Fibroblast of gingiva (primary cell): ENCODE results near the gene CNIH3.

Source experiments
- DNase-seq: peaks from one replicate; pipeline ENCODE4 v3.0.0-alpha.2; 2011; ENCODE audit warnings: low read depth

CNIH3 gene

GRCh38 chr1:224745394-224745793 is 129.3 kb downstream of the CNIH3 start:
- DNase-seq, result no peak

GRCh38 chr1:224745924-224746323 is 129.8 kb downstream of the CNIH3 start:
- DNase-seq, result no peak

GRCh38 chr1:224747578-224747977 is 131.5 kb downstream of the CNIH3 start:
- no peak for DNase-seq

- DNase-seq, result no peak
These were observed 133.8 kb downstream of the CNIH3 start for GRCh38 chr1:224749916-224750315.

DNA sequence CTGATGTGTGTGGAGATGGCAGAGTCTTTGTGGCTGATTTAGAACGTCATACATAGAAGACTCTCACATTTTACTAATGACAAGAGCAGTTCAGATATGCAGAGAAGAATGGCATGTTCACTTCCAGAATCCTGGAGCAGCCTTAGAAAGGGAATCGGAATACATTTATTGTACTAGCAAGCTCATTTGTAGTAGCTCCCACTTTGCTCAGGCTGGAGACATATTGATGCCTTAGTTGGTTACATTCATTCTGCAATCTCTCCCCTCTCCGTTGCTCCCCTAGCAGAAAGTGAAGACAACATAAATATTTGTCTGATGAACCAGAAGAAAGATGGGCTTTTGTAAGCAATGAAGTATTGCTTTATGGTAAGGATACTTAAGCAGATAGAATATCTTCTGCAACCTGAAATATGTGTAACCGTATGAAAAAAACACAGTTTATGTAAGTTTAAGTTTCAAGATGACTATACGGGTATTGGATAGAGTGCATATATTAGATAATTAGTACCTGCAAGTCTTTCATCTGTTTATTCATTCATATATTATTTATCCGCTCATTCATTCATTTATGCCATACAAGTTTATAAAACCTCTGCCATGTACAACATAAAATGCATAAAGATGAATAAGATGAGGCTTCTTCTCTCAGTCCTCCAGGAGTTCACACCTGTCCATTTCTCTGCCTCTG is 135.7 kb downstream of the CNIH3 start:
- no peak for DNase-seq

- no peak for DNase-seq
These were observed 137.4 kb downstream of the CNIH3 start for GRCh38 chr1:224753491-224753890.

DNA sequence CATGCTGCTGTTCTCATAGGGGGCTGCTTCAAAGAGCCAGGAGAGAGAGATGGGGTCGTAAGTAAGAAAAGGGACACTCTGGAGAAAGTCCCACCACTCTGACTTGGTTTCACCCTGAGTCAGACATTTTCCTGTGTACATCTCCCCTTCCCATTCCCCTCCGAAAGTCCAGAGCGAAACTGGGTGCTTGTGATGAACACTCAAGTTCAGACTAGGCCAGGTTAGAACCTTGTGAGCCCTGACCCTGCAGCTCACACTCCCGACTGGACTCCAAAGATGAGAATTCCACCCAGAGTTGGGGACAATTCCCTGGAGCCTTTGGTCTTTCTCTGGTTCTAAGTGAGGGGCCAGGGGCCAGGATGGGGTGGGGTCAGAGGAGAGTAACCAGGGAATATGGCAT is 139.5 kb downstream of the CNIH3 start:
- no peak for DNase-seq

GRCh38 chr1:224757508-224757907 is 141.4 kb downstream of the CNIH3 start:
- DNase-seq, result no peak

GRCh38 chr1:224759135-224759534 is 143.0 kb downstream of the CNIH3 start:
- DNase-seq, result no peak

GRCh38 chr1:224759681-224760091 is 143.6 kb downstream of the CNIH3 start:
- DNase-seq, result peak; percentile 60

GRCh38 chr1:224760163-224760562 is 144.0 kb downstream of the CNIH3 start:
- DNase-seq, result no peak

GRCh38 chr1:224761245-224761644 is 145.1 kb downstream of the CNIH3 start:
- no peak for DNase-seq

- DNase-seq, result peak; percentile 29
These were observed 145.9 kb downstream of the CNIH3 start for GRCh38 chr1:224762046-224762445.

- no peak for DNase-seq
These were observed 146.6 kb downstream of the CNIH3 start for GRCh38 chr1:224762701-224763100.

- no peak for DNase-seq
These were observed 147.1 kb downstream of the CNIH3 start for GRCh38 chr1:224763126-224763775.

- no peak for DNase-seq
These were observed 150.1 kb downstream of the CNIH3 start for GRCh38 chr1:224766266-224766665.

DNA sequence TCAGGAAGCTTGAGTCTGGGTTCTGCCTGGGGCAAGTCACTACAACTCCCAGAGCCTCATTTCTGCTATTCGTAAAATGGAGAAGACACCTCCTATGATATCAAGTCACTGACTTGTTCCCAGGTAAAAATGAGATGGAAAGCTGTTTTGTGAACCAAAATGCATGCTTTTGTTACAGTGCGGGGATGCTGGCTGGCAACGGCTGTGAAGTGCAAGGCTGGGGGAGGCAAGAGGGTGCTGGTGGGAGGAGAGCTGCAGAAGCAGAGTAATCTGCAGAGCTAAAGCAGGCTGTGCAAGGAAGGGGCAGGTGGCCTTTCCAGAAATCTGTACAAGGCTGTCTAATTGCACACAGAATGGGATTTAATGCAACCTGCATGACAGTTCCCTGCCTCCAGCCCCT is 150.9 kb downstream of the CNIH3 start:
- no peak for DNase-seq

- no peak for DNase-seq
These were observed 151.6 kb downstream of the CNIH3 start for GRCh38 chr1:224767676-224768075.

DNA sequence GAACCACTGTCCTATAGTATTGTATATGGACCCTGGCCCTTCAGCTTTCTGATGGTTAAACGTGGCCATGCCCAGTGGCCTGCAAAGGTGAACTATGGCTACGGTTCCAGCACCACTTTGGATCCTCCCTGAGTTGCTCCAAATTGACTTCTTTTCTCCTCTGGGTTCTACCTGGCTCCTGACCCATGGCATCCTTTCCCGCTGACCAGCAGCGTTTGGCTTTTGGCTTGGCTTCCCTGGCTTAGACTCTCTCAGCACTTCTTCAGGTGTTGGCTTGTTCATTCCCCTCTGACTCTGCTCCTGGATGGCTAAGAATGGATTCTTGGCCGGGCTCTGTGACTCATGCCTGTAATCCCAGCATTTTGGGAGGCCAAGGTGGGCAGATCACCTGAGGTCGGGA is 152.9 kb downstream of the CNIH3 start:
- DNase-seq, result no peak

- no peak for DNase-seq
These were observed 153.6 kb downstream of the CNIH3 start for GRCh38 chr1:224769452-224770335.

DNA sequence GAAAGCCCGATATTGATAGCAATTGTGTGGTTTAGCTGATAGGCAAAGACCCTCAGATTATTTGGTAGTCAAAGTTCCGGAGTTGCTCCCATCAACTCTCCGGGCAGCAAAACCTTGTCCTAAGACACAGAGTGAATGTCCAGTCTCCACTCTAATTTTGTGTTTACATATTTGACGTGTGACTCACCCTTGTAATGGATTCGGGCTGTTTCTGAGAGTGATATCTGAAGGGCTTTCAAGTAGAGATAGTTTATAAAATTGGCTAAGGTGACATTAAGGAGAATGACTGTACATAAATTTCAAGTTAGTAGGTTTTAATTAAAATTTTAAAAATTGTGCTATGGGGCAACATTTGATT is 154.2 kb downstream of the CNIH3 start:
- DNase-seq, result peak; percentile 63

DNA sequence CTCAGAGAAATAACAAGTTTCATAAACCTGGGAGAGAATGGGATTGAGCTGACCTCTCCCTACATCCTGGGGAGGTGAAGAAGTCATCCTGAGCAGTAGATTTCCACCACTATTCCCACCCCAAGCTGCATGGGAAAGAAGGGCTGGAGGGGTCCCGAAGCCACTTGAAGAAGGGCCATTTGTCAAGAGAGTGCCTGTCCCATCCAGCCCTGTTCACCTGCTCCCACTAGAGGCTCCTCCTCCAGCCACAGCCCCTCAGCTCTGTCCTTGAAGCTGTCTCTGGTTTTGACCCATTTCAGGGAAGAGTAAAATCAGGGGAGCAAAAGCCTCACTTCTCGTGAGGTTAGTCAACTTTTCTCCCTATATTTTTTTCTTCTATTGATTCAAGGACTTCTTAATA is 157.5 kb downstream of the CNIH3 start:
- DNase-seq, result no peak

GRCh38 chr1:224774378-224774777 is 158.3 kb downstream of the CNIH3 start:
- DNase-seq, result no peak
